KOPT-K1 (cell line): ENCODE measurements around the gene BFSP1.

Experiments used
- H3K27ac ChIP-seq: fragments of 200-600 bp; sonication (generic); 2 replicates; pipeline ENCODE4 v1.5.1; 2016; ENCODE audit warnings: antibody characterized with exemption, mild to moderate bottlenecking, low read depth, low read length; ENCODE audit not compliant: poor library complexity, severe bottlenecking
- H3K36me3 ChIP-seq: fragments of 200-600 bp; sonication (generic); 2 replicates; pipeline ENCODE4 v1.5.1; 2017; ENCODE audit warnings: antibody characterized with exemption, mild to moderate bottlenecking, low read length, moderate library complexity; ENCODE audit not compliant: insufficient read depth
- H3K9me3 ChIP-seq: fragments of 200-600 bp; sonication (generic); 2 replicates; pipeline ENCODE4 v1.5.1; 2017; ENCODE audit warnings: antibody characterized with exemption, low read length, mild to moderate bottlenecking; ENCODE audit not compliant: insufficient read depth, poor library complexity, severe bottlenecking

Gene BFSP1

DNA sequence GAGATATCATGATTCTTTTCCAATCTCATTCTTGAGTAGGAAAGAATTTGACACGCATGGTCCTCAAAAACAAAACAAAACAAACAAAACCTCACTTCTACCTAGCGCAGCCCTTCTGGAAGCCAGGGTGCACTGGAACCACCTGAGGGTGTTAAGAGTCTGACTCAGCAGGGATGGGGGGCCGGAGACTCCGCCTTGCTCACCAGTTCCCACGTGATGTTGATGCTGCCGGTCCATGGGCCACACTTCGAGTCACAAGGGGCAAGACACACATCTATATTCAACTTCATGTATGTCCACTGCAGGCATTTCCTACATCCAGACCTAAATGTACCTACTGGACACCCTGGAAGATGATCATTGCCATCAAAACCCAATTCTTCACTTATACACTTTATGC lies 30.4 kb downstream of the BFSP1 start:
- no peaks in the 10 kb centered on the region for H3K9me3 ChIP-seq
- no peak overlapping the region for H3K27ac ChIP-seq
- no peaks in the 10 kb centered on the region for H3K36me3 ChIP-seq

DNA sequence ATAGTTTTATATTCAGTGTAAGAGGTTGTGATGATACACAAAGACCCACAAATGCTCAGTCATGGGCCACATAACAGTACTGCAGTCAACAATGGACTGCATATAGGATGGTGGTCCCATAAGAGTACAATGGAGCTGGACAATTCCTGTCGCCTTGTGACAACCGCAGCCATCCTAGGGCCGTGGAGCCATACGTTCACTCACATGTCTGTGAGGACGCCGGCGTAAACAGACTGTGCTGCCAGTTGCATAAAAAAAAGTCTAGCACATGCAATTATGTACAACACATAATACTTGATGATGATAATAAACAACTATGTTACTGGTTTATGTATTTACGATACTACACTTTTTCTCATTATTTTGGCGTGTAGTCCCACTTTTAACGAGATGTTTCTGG lies 30.9 kb downstream of the BFSP1 start:
- Histone ChIP-seq H3K9me3 (no peaks in the 10 kb centered on the region), H3K36me3 (no peaks in the 10 kb centered on the region), H3K27ac (no peak overlapping the region)

DNA sequence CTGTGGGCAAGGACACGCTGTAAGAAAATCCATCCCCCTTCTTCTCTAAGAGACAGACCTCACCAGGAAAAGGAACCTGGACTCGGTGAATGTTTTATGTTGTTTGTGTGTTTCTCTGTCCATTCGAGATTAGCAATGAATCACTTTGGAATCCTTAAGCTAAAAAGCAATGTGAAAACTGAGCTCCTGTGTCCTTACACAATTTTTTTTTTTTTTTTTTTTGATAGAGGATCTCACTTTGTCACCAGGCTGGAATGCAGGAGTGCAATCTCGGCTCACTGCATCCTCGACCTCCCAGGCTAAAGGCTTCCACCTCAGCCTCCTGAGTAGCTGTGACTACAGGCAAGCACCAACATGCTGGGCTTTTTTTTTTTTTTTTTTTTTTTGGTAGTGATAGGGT lies 32.1 kb downstream of the BFSP1 start:
- Histone ChIP-seq H3K36me3 (no peaks in the 10 kb centered on the region), H3K27ac (no peak overlapping the region), H3K9me3 (no peaks in the 10 kb centered on the region)

DNA sequence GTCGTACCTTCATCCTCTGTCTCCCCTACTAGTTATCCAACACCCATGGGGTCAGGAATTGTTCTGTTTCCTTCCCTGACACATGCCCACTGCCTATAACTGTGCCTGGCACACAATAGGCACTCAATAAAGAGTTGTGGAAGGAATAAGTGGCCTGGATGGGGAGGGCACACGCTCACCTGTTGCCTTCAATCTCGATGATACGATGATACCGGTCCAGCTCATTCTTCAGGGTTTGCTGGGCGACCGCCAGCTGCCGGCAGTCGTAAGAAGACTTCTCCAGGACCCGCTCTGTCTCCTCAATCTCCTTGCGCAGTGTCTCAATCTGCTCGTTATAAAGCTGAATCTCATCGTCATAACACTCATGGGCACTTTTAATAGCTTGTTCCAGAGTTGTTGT lies 32.5 kb downstream of the BFSP1 start:
- no peaks in the 10 kb centered on the region for H3K9me3 ChIP-seq
- H3K27ac ChIP-seq = no peak overlapping the region
- no peaks in the 10 kb centered on the region for H3K36me3 ChIP-seq

DNA sequence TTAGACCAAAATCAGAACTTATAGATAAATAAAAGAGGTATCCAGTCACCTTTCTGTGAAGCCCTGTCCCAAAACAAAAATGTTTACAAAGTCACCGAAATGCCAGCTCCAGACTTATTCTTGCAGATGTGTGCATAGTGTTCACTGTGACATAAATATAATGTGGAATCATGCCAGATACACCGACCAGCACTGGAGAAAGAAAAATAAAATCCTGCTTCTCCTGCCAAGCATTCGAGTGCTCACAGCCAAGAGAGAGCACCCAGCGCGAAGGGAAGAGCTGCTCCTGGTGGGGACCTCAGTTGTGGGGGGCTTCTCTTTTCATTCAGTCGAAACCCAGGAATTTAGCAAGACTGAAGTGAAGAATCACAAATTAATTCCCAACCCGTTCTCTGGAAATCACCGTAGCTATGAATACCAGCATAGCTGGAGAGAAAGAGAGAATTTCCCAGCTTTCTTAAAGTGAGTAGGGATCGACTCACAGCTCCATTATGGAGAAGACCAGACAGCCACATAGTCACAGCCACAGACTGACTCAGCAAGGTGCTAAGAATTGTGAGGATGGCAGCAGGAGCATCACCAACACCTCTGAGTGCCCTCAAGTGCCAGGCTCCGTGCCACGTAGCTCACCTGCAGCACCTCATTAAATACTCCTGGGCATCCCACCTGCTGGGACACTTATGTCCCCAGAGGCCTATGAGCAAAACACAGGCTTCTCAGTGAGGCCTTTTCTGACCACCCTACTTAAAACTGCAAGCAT lies 33.2 kb downstream of the BFSP1 start:
- Histone ChIP-seq H3K9me3 (no peaks in the 10 kb centered on the region), H3K36me3 (no peaks in the 10 kb centered on the region), H3K27ac (no peak overlapping the region)

DNA sequence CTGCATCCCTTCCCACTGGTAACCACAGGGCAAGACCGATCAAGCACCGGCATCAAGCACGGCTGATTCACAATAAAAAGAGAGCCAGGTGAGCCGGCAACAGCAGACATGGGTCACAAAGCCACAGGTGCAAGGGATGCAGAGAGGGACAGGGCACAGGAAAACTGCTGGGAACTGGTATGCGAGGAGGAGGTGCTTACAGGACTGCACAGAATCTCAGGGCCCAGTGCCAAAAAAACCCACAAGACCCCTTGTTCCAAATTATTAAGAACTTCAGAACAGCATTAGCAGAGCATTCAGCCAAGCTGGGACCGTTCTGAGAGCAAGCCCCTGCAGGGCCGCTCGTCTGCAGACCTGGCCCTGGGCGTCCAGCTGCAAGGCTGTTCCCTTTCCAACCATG lies 35.4 kb downstream of the BFSP1 start:
- Histone ChIP-seq H3K36me3 (no peaks in the 10 kb centered on the region), H3K9me3 (no peaks in the 10 kb centered on the region), H3K27ac (no peak overlapping the region)

DNA sequence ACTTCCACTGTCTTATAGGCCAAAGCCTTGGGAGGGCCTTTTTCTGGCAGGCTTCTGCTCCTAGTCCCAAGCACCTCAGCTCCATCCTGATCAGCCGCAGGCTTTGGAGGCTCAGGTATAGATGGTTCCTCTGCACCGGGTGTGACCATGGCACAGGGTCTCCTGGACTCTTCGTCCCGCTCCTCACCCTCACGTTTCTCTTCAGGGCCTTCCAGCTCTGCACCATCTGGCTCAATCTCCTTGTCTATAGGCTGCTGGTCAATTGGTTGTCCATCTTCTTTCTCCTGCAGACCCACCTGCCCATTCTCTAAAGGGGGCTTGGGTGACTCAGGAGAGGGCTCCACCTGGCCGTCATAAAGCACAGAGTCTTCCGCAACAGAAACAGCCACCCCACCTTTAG lies 37.0 kb downstream of the BFSP1 start:
- Histone ChIP-seq H3K9me3 (no peaks in the 10 kb centered on the region), H3K27ac (no peak overlapping the region), H3K36me3 (no peaks in the 10 kb centered on the region)

DNA sequence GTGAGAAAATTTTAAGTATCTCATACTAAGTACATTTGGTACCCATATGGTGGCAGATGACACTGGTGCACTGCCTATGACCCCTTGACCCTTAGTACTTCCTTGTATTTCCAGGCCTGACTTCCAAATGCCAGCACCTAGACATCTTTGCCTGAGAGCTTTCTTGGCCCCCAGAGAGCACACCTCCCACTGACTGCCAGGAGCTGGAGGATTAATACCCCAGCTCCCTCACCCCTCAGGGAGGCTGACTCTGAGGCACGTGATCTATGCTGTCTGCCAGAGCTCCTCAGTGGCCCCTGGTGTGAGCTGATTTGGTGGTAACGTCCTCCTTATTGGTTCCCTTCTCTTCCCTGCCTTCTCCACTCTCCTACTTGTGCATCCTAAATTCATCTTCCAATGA lies 38.0 kb downstream of the BFSP1 start:
- Histone ChIP-seq H3K36me3 (no peaks in the 10 kb centered on the region), H3K27ac (no peak overlapping the region), H3K9me3 (no peaks in the 10 kb centered on the region)

DNA sequence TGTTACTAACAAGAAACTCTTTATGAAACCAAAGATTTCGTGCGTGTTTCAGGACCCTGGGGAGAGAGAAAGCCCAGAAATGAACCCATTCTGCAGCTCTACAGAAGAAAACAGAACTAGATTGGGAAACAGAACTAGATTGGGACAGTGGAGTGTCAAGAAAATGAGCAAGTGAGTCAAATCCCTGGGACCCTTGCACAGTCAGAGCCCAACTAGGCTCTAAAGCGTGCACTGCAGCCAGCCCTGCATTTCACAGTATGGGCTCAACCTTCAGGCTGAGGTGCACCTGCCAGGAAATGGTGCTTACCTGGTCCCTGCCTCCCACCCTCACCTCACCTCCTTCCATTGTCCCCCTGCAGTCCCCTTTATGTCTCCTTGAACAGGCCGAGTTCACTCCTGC lies 39.7 kb downstream of the BFSP1 start:
- Histone ChIP-seq H3K36me3 (no peaks in the 10 kb centered on the region), H3K9me3 (no peaks in the 10 kb centered on the region), H3K27ac (no peak overlapping the region)

DNA sequence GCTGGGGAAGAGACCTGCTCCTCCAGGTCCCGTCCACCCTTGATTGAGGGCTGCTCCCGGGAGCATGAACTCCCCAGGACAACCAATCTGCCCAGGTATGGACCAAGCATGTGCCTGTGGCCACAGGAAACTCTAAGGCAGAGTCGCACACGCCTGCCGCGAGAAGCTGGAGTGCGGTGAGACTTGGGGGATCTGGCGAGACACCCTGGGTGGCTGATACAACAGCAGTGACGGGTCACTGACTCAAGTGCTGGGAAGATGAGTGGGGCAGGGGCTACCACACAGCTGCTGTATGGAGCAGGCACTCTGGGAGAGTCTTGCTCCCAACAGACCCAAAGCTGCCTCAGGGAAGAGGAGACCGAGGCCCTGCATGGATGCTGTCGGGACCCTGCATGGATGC lies 40.1 kb downstream of the BFSP1 start:
- no peaks in the 10 kb centered on the region for H3K36me3 ChIP-seq

DNA sequence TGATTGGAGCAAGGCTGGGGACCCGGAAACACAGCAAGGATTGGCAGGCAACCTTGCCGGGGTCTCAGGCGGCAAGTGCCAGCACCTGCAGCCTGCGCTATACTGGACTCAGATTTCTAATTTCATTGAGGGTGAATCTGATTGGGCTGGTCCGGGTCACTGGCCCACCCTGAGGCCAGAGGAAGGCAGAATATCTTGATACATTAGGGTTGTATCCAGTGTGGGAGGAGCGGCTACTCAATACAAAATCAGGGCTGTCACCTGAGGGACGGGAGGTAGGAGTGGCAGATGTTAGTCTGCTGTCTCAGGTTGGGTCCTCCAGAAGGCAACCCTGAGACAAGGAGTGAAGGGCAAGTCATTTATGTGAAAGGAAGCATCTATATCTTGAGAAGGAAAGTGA lies 40.7 kb downstream of the BFSP1 start:
- H3K36me3 ChIP-seq = no peaks in the 10 kb centered on the region
- H3K27ac ChIP-seq = no peak overlapping the region
- H3K9me3 ChIP-seq = no peaks in the 10 kb centered on the region

More for the DNA sequence above, 40.1 kb downstream of the BFSP1 start:
- Histone ChIP-seq H3K9me3 (no peaks in the 10 kb centered on the region), H3K27ac (no peak overlapping the region)

DNA sequence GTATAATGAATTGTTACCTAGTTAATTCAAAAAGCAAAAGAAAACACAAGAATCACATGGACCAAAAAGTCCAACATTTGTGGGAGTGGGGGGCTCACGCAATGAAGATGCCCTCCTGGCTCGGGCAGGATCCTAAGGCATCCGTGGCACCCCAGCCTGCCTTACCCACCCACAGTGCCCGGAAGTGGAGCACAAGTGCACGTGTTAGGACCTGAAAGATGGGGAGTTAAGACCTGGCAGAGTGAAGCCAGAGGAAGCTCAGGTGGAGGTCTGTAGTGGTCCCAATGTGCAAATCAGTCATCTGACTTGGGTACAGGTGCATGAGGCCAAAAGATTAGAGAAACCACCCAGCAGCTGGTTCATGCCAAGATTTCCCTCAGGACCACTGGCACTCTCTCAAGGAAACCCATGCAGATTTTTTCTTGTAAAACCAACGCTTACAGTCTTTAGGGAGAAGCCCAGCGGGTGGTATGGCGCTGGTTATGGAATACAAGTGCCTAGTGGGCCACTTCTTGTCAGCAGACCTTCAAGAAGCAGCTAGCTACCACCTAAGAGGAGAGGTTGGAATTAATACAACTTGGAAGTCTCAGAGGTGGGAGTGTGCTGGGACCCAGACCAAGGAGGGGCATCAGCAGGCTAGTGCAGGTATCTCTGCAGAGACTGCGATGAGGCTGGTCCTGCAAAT lies 42.1 kb downstream of the BFSP1 start:
- Histone ChIP-seq H3K27ac (no peak overlapping the region), H3K9me3 (no peaks in the 10 kb centered on the region), H3K36me3 (no peaks in the 10 kb centered on the region)

DNA sequence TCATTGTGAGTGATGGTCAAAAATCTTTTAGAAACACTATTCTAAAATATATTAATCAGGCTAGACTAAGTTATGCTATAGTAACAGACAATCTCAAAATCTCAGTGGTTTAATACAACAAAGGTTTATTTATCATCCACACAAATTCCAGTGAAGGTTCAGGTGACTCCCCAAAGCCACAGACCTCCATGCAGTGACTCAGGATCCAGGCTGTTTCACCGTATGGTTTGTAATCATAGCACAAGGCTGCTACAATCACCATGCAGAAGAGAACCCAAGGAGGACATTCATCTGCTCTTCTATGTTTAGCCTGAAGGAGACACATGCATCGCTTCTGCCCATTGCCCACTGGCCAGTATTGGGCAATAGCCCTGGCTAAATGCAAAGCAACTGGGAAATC lies 46.2 kb downstream of the BFSP1 start:
- Histone ChIP-seq H3K27ac (no peak overlapping the region), H3K36me3 (no peaks in the 10 kb centered on the region), H3K9me3 (no peaks in the 10 kb centered on the region)

DNA sequence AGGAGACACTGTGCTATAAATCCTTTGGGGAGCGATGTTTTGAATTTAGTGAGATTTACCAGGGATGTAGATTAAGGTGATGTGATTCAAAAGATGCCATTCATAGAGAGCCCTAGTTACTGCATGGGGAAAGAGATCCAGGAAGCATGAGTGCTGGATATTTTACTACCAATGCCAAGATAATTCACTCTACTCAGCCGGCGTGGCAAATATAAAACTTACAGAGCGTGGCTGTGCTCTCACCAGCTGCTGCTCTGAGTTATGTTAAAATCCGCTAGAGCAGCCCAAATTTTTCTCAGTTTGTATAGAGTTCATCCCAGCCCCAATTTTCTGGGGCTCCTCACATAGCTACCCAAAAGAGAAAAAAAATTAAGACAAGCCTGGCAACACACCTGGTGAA lies 48.6 kb downstream of the BFSP1 start:
- Histone ChIP-seq H3K27ac (no peak overlapping the region), H3K9me3 (no peaks in the 10 kb centered on the region), H3K36me3 (no peaks in the 10 kb centered on the region)

DNA sequence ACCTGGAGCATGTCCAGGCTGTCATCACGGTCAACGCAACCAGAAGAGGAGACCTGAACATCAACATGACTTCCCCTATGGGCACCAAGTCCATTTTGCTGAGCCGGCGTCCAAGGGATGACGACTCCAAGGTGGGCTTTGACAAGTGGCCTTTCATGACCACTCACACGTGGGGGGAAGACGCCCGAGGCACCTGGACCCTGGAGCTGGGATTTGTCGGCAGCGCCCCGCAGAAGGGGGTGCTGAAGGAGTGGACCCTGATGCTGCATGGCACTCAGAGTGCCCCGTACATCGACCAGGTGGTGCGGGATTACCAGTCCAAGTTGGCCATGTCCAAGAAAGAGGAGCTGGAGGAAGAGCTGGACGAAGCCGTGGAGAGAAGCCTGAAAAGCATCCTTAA lies 49.5 kb downstream of the BFSP1 start:
- Histone ChIP-seq H3K9me3 (no peaks in the 10 kb centered on the region), H3K36me3 (no peaks in the 10 kb centered on the region)

DNA sequence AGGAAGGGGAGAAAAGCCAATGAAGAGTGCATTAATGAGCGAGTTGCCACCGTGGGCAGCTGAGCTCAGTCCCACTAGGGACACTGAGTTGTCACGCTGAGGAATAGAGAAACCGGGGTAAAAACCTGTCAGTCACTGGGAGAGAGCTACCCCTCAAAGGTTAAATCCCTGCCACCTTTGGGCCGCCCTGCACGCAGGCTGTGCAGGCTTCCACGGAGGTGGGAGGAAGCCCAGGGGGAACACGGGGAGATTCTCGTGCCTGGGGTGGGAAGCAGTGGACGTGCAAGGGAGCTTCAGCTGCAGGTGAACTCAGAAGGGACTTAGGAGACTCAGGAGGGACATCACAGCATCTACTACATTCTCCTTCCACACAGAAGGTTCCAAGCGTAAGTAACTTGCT lies 50.5 kb downstream of the BFSP1 start:
- Histone ChIP-seq H3K36me3 (no peaks in the 10 kb centered on the region), H3K27ac (no peak overlapping the region), H3K9me3 (no peaks in the 10 kb centered on the region)

More for the DNA sequence above, 49.5 kb downstream of the BFSP1 start:
- H3K27ac ChIP-seq = no peak overlapping the region
